Astrocyte (in vitro differentiated cells and primary cell): ENCODE data around the gene PPFIBP1. TPM values are rescaled to one million over a fixed set of nuclear protein-coding genes. Genes with fewer than 3 reads are reported as not detected.
A peak's percentile ranks its signal among the peaks of the same experiment; 100 is the strongest.
"Not testable (repeated sequence)": the region's sequence is repeated elsewhere in the genome, so short reads cannot be mapped to it uniquely, and the experiment has no call there.

Source experiments
- DNase-seq: peaks from one replicate; pipeline ENCODE4 v3.0.0-alpha.2; 2010; ENCODE audit warnings: low read depth
- FAIRE-seq: peaks from 2 replicates; lab custom pipeline; 2011; peaks lifted over from hg19 to GRCh38; lab: Jason Lieb, UNC
- H2AFZ ChIP-seq: 2 replicates; pipeline ENCODE4 v1.6.0; 2012; ENCODE audit warnings: low read depth, low read length, inconsistent platforms
- H3K27ac ChIP-seq: 2 replicates; pipeline ENCODE4 v1.5.1; 2011; ENCODE audit warnings: low read depth, low read length, inconsistent platforms
- H3K27me3 ChIP-seq: 2 replicates; pipeline ENCODE4 v1.6.0; 2011; ENCODE audit warnings: low read length, inconsistent platforms; ENCODE audit not compliant: insufficient read depth
- H3K36me3 ChIP-seq: 2 replicates; pipeline ENCODE4 v1.5.1; 2011; ENCODE audit warnings: low read length, inconsistent platforms; ENCODE audit not compliant: insufficient read depth
- H3K4me1 ChIP-seq: 2 replicates; pipeline ENCODE4 v1.5.1; 2011; ENCODE audit warnings: low read length, inconsistent platforms; ENCODE audit not compliant: insufficient read depth
- H3K4me2 ChIP-seq: 2 replicates; pipeline ENCODE4 v1.6.0; 2012; ENCODE audit warnings: low read length, inconsistent platforms
- H3K4me3 ChIP-seq: 2 replicates; pipeline ENCODE4 v1.5.1; 2011; ENCODE audit warnings: low read depth, mild to moderate bottlenecking, low read length, inconsistent platforms; ENCODE audit not compliant: insufficient read depth
- H3K79me2 ChIP-seq: 2 replicates; pipeline ENCODE4 v1.6.0; 2012; ENCODE audit warnings: mild to moderate bottlenecking, low read length, inconsistent platforms; ENCODE audit not compliant: insufficient read depth
- H3K9ac ChIP-seq: 2 replicates; pipeline ENCODE4 v1.6.0; 2012; ENCODE audit warnings: mild to moderate bottlenecking, low read length, inconsistent platforms
- H3K9me3 ChIP-seq: 2 replicates; pipeline ENCODE4 v1.5.1; 2012; ENCODE audit warnings: low read depth, mild to moderate bottlenecking, low read length, inconsistent platforms; ENCODE audit not compliant: insufficient read depth
- H4K20me1 ChIP-seq: 2 replicates; pipeline ENCODE4 v1.6.0; 2012; ENCODE audit warnings: low read length, inconsistent platforms; ENCODE audit not compliant: insufficient read depth
- H3K27ac Mint-ChIP-seq: one replicate; pipeline ENCODE4 v1.8.0; 2021; ENCODE audit warnings: mild to moderate bottlenecking, mixed read lengths; ENCODE audit not compliant: unreplicated experiment
- H3K27me3 Mint-ChIP-seq: one replicate; pipeline ENCODE4 v1.8.0; 2021; ENCODE audit warnings: low read depth, mixed read lengths; ENCODE audit not compliant: unreplicated experiment
- H3K36me3 Mint-ChIP-seq: one replicate; pipeline ENCODE4 v1.8.0; 2021; ENCODE audit warnings: low read depth, mixed read lengths; ENCODE audit not compliant: unreplicated experiment
- H3K4me1 Mint-ChIP-seq: one replicate; pipeline ENCODE4 v1.8.0; 2021; ENCODE audit warnings: low read depth, mixed read lengths; ENCODE audit not compliant: unreplicated experiment
- H3K4me3 Mint-ChIP-seq: one replicate; pipeline ENCODE4 v1.8.0; 2021; ENCODE audit warnings: mild to moderate bottlenecking, moderate library complexity, mixed read lengths; ENCODE audit not compliant: unreplicated experiment
- H3K9me3 Mint-ChIP-seq: one replicate; pipeline ENCODE4 v1.8.0; 2021; ENCODE audit warnings: mild to moderate bottlenecking, mixed read lengths; ENCODE audit not compliant: unreplicated experiment
- EZH2 ChIP-seq: IDR thresholded peaks from 2 replicates; pipeline ENCODE4 v1.6.1; 2012; ENCODE audit warnings: mild to moderate bottlenecking, low read length, inconsistent platforms; ENCODE audit not compliant: insufficient read depth
- total RNA-seq: library from RNA; stranded (reverse); gene quantifications from 2 replicates; pipeline ENCODE4 v1.2.1, GENCODE V29; 2021
- TF ChIP-seq, protein P1 (sequence below): IDR thresholded peaks from 2 replicates; pipeline ENCODE4 v1.5.1; 2011; ENCODE audit warnings: low read depth, mild to moderate bottlenecking, inconsistent platforms, low read length, moderate library complexity; ENCODE audit not compliant: insufficient read depth

PPFIBP1 gene
- total RNA-seq, 1 donor from 2014 or later, result 147 TPM

DNA sequence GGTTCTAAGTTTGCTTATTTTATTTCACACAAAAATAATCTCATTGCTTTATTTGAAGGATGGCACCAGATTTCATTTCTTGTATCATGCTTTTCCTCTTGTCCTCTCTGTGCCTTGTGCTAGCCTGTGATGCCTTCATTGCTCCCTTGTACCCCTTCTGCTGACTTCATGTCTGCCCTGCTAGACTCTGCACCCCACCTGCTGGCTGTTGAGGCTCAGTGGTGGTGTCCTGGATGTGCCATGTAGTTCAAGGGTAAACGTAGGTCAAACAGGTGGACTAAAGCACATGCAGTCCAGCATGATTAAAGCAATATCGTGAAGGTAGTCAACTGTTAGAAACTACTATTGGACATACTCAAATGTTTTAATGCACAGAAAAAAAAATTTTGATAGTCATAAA is 208.3 kb downstream of the PPFIBP1 start:
- H3K4me3 Mint-ChIP-seq, result no peak overlapping the region
- FAIRE-seq, result no peak
- H2AFZ ChIP-seq, result no peak overlapping the region
- H3K27me3 ChIP-seq, result no peaks in the 10 kb centered on the region
- DNase-seq, result no peak
- peaks cover 13% of the 10 kb centered on the region for H4K20me1 ChIP-seq
- TF ChIP-seq, protein P1, sequence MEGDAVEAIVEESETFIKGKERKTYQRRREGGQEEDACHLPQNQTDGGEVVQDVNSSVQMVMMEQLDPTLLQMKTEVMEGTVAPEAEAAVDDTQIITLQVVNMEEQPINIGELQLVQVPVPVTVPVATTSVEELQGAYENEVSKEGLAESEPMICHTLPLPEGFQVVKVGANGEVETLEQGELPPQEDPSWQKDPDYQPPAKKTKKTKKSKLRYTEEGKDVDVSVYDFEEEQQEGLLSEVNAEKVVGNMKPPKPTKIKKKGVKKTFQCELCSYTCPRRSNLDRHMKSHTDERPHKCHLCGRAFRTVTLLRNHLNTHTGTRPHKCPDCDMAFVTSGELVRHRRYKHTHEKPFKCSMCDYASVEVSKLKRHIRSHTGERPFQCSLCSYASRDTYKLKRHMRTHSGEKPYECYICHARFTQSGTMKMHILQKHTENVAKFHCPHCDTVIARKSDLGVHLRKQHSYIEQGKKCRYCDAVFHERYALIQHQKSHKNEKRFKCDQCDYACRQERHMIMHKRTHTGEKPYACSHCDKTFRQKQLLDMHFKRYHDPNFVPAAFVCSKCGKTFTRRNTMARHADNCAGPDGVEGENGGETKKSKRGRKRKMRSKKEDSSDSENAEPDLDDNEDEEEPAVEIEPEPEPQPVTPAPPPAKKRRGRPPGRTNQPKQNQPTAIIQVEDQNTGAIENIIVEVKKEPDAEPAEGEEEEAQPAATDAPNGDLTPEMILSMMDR, result peak; percentile 14
- TF ChIP-seq EZH2, result no peak
- H3K27me3 Mint-ChIP-seq, result no peaks in the 10 kb centered on the region
- no peak overlapping the region for H3K4me2 ChIP-seq
- H3K4me1 ChIP-seq, result no peaks in the 10 kb centered on the region
- H3K36me3 Mint-ChIP-seq, result no peaks in the 10 kb centered on the region
- no peaks in the 10 kb centered on the region for H3K4me1 Mint-ChIP-seq
- no peaks in the 10 kb centered on the region for H3K9me3 ChIP-seq
- H3K79me2 ChIP-seq, result peaks cover 8% of the 10 kb centered on the region
- H3K27ac Mint-ChIP-seq, result no peak overlapping the region
- peaks cover 18% of the 10 kb centered on the region for H3K36me3 ChIP-seq
- H3K9ac ChIP-seq, result no peak overlapping the region
- H3K9me3 Mint-ChIP-seq, result no peaks in the 10 kb centered on the region
- H3K27ac ChIP-seq, result no peak overlapping the region
- H3K4me3 ChIP-seq, result no peak overlapping the region

DNA sequence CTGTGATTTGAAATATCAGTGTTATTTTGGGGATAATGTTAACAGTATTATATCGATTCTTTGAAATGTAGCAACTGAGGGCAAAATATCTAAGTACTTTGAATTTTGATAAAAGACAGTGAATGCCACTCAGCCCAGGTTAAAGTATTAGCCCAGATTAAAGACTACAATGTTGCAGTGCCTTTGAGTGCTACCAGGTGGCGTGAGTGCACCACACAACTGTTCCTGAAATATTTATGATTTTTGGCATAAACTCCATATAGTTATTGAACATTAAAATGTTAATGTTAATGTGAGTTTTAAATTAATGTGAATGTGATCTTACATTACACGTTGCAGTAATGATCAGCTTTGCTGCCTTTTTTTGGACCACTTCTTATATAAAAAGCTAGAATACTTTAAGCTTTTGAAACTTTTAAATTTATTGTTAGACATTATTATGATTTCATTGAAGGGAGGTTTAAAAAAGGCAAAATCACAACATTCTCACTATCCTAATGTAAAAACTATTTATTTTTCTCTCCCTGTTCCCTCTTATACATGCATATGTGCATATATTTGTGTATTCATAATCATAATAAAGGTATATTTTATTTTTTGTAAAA is 209.1 kb downstream of the PPFIBP1 start:
- DNase-seq (peak; percentile 9), FAIRE-seq (no peak)
- Histone ChIP-seq H2AFZ (no peak overlapping the region), H3K79me2 (peaks cover 8% of the 10 kb centered on the region), H3K27me3 (no peaks in the 10 kb centered on the region), H3K4me3 (no peak overlapping the region), H3K4me2 (no peak overlapping the region), H3K4me1 (no peaks in the 10 kb centered on the region), H3K27ac (no peak overlapping the region), H3K36me3 (peaks cover 23% of the 10 kb centered on the region), H4K20me1 (peaks cover 13% of the 10 kb centered on the region), H3K9ac (no peak overlapping the region), H3K9me3 (no peaks in the 10 kb centered on the region)
- TF ChIP-seq, protein P1, result peak; percentile 97
- TF ChIP-seq EZH2, result no peak
- no peak overlapping the region for H3K27ac Mint-ChIP-seq
- no peaks in the 10 kb centered on the region for H3K36me3 Mint-ChIP-seq
- no peaks in the 10 kb centered on the region for H3K4me1 Mint-ChIP-seq
- no peak overlapping the region for H3K4me3 Mint-ChIP-seq
- no peaks in the 10 kb centered on the region for H3K27me3 Mint-ChIP-seq
- H3K9me3 Mint-ChIP-seq, result no peaks in the 10 kb centered on the region

DNA sequence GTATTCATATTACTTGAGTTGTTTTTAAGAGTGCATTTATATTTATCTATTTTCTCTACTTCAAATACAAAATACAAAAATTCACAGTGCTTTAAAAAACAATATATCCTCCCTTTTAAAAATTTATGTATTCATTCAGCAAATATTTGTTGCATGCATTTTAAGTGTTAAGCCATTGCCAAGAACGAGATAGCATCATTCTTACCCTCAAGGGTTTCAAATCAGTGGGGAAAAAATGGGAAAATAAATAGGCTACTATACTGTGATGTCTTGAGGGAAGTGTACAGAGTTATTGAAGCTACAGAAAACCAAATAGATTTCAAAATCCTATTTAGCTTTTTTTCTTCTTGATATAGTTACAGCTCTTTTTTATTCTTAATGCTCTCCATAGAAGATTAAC is 209.8 kb downstream of the PPFIBP1 start:
- H3K4me2 ChIP-seq, result no peak overlapping the region
- H4K20me1 ChIP-seq, result peaks cover 13% of the 10 kb centered on the region
- Mint-ChIP-seq H3K27ac (no peak overlapping the region), H3K4me3 (no peak overlapping the region), H3K36me3 (no peaks in the 10 kb centered on the region), H3K4me1 (no peaks in the 10 kb centered on the region), H3K9me3 (no peaks in the 10 kb centered on the region), H3K27me3 (no peaks in the 10 kb centered on the region)
- DNase-seq (no peak), FAIRE-seq (no peak)
- no peak overlapping the region for H3K27ac ChIP-seq
- H3K9me3 ChIP-seq, result no peaks in the 10 kb centered on the region
- H2AFZ ChIP-seq, result no peak overlapping the region
- peaks cover 27% of the 10 kb centered on the region for H3K36me3 ChIP-seq
- no peaks in the 10 kb centered on the region for H3K4me1 ChIP-seq
- H3K27me3 ChIP-seq, result no peaks in the 10 kb centered on the region
- peaks cover 8% of the 10 kb centered on the region for H3K79me2 ChIP-seq
- H3K4me3 ChIP-seq, result no peak overlapping the region
- H3K9ac ChIP-seq, result no peak overlapping the region
- TF ChIP-seq EZH2, result no peak
- TF ChIP-seq, protein P1, result no peak

DNA sequence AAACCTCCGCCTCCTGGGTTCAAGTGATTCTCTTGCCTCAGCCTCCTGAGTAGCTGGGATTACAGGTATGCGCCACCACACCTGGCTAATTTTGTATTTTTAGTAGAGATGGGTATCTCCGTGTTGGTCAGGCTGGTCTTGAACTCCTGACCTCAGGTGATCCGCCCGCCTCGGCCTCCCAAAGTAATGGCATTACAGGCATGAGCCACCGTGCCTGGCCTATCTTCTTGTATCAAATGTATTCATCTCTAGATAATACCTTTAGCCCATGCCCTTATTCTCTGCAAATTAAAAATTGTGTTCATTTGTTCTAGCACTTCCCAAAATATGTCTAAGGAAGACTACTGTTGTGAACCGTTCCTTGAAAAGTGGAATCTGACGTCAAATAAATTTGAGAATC is 210.3 kb downstream of the PPFIBP1 start:
- not testable (repeated sequence) for H3K4me2 ChIP-seq, H2AFZ ChIP-seq, H3K4me1 ChIP-seq, H3K4me1 Mint-ChIP-seq, H3K27me3 Mint-ChIP-seq, H3K79me2 ChIP-seq, H3K27me3 ChIP-seq, H4K20me1 ChIP-seq, H3K36me3 Mint-ChIP-seq, H3K9me3 Mint-ChIP-seq, H3K27ac ChIP-seq, H3K4me3 ChIP-seq, H3K9me3 ChIP-seq, DNase-seq, FAIRE-seq, H3K27ac Mint-ChIP-seq, H3K4me3 Mint-ChIP-seq, H3K9ac ChIP-seq
- H3K36me3 ChIP-seq, result peaks cover 27% of the 10 kb centered on the region
